HUES48 (cell line): ENCODE measurements around the gene CTNNA1.
"Not testable (repeated sequence)": the region's sequence is repeated elsewhere in the genome, so short reads cannot be mapped to it uniquely, and the experiment has no call there.

ENCODE experiments used
- H3K27ac ChIP-seq: one replicate; pipeline ENCODE4 v1.7.0; 2013; ENCODE audit warnings: low read depth, low read length, inconsistent platforms
- H3K27me3 ChIP-seq: 2 replicates; pipeline ENCODE4 v1.6.1; 2013; ENCODE audit warnings: mild to moderate bottlenecking, low read length; ENCODE audit not compliant: control insufficient read depth, insufficient read depth
- H3K36me3 ChIP-seq: 2 replicates; pipeline ENCODE4 v1.6.1; 2013; ENCODE audit warnings: low read length; ENCODE audit not compliant: control insufficient read depth, insufficient read depth
- H3K4me1 ChIP-seq: 2 replicates; pipeline ENCODE4 v1.6.1; 2013; ENCODE audit warnings: mild to moderate bottlenecking, low read length; ENCODE audit not compliant: control insufficient read depth, insufficient read depth
- H3K4me3 ChIP-seq: 2 replicates; pipeline ENCODE4 v1.5.1; 2013; ENCODE audit warnings: mild to moderate bottlenecking, low read depth, low read length
- H3K9ac ChIP-seq: 2 replicates; pipeline ENCODE4 v1.6.1; 2013; ENCODE audit warnings: mild to moderate bottlenecking, low read depth, low read length, moderate library complexity
- H3K9me3 ChIP-seq: 2 replicates; pipeline ENCODE4 v1.6.1; 2013; ENCODE audit warnings: low read length; ENCODE audit not compliant: control insufficient read depth, insufficient read depth

The CTNNA1 gene

GRCh38 chr5:138713247-138713646, 40.0 kb upstream of the CTNNA1 start:
- Histone ChIP-seq H3K27me3 (no peaks in the 10 kb centered on the region), H3K9me3 (no peaks in the 10 kb centered on the region), H3K4me1 (peaks cover 29% of the 10 kb centered on the region), H3K36me3 (no peaks in the 10 kb centered on the region), H3K9ac (no peak overlapping the region), H3K4me3 (no peak overlapping the region), H3K27ac (no peak overlapping the region)

DNA sequence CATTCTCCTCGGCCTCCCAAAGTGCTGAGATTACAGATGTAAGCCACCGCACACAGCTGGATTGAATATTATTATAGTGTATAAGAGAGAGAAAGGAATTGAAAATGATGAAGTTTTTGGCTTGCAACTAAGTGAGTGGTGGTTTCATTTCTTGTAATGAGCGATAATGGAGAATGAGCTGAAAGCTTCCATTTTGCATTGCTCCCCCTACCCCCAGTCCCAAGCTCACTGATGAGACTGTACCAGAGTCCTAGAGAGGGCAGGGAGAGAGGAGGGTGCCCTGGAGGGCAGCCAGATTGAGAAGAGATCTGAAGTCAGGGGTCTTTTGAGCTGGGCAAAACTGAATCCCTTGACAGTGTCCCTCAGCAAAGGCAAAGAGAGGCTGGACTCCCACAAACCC, 38.5 kb upstream of the CTNNA1 start:
- H3K9ac ChIP-seq: no peak overlapping the region
- H3K36me3 ChIP-seq: no peaks in the 10 kb centered on the region
- H3K4me1 ChIP-seq: peaks cover 16% of the 10 kb centered on the region

DNA sequence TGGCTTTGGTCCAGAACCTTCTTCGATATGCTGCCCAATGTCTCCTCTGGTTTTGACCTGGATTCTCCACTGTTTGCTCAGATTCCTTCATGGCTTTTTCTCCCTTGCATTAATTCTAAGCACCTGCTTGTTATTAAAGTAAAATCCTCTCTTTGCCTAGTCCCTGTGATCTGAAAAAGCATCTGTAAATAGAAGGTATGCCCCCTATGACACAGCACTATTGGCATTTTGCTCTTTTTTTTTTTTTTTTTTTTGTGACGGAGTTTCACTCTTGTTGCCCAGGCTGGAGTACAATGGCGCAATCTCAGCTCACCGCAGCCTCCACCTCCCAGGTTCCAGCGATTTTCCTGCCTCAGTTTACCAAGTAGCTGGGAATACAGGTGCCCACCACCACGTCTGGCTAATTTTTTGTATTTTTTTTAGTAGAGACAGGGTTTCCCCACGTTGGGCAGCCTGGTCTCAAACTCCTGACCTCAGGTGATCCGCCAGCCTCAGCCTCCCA, 37.2 kb upstream of the CTNNA1 start:
- not testable (repeated sequence) for H3K9me3 ChIP-seq, H3K4me3 ChIP-seq, H3K9ac ChIP-seq, H3K36me3 ChIP-seq, H3K27me3 ChIP-seq
- Histone ChIP-seq H3K4me1 (peaks cover 14% of the 10 kb centered on the region; the same call in 1 of the 2 replicates), H3K27ac (peak overlapping the region; percentile 8)

More for the DNA sequence above, 38.5 kb upstream of the CTNNA1 start:
- Histone ChIP-seq H3K27ac (no peak overlapping the region), H3K4me3 (no peak overlapping the region), H3K9me3 (no peaks in the 10 kb centered on the region), H3K27me3 (no peaks in the 10 kb centered on the region)

DNA sequence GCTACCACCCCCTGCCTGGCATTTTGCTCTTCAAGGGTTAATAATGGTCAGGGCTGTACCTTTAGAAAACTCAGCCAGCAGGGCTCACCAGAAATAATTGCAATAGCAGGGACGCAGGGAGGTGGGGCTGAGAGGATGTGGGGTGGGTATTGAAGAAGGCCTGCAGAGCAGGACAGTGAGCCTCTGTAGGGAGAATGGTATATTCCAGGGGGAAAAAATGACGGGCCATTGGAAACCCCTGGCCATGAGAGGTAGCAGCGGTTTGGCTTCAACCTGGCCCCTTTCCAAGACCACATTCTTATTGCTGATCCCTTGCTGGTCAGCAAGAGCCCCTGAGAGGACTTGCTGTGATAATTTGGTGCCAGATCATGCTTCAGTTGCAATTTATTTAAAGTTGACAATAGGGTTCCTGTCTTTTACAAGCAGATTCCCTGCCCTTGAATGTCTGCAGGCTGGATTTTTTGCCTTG, 36.7 kb upstream of the CTNNA1 start:
- no peak overlapping the region for H3K9ac ChIP-seq
- no peaks in the 10 kb centered on the region for H3K9me3 ChIP-seq
- H3K27me3 ChIP-seq: no peaks in the 10 kb centered on the region
- no peak overlapping the region for H3K4me3 ChIP-seq
- H3K27ac ChIP-seq: peak overlapping the region; percentile 16
- H3K36me3 ChIP-seq: no peaks in the 10 kb centered on the region
- peaks cover 14% of the 10 kb centered on the region; the same call in 1 of the 2 replicates for H3K4me1 ChIP-seq

GRCh38 chr5:138717399-138717798, 35.8 kb upstream of the CTNNA1 start:
- no peak overlapping the region for H3K9ac ChIP-seq
- H3K27me3 ChIP-seq: no peaks in the 10 kb centered on the region
- no peak overlapping the region for H3K27ac ChIP-seq
- no peaks in the 10 kb centered on the region for H3K36me3 ChIP-seq
- H3K4me3 ChIP-seq: no peak overlapping the region
- H3K4me1 ChIP-seq: peaks cover 21% of the 10 kb centered on the region
- H3K9me3 ChIP-seq: no peaks in the 10 kb centered on the region

DNA sequence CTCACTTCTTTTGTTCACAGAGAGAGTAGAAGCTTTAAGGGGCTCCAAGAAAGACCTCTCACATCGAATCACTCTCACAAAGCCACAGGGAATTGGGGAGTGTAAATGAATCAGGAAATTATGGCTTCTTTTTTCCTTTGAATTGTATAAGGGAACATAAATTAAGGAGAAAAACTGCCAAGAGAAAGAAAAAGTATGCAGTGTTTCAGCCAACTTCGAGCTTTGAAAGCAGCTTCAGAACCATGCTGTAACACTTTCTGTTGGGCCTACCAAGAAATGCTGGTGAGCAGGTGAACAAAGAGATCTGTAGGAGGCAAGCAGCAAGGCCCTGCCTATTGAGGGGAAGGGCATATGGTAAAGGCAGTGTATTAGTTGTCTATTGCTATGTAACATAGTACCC, 33.4 kb upstream of the CTNNA1 start:
- Histone ChIP-seq H3K9me3 (no peaks in the 10 kb centered on the region), H3K9ac (no peak overlapping the region), H3K4me1 (peaks cover 38% of the 10 kb centered on the region), H3K4me3 (no peak overlapping the region), H3K36me3 (no peaks in the 10 kb centered on the region), H3K27ac (no peak overlapping the region), H3K27me3 (no peaks in the 10 kb centered on the region)

GRCh38 chr5:138720840-138721239, 32.4 kb upstream of the CTNNA1 start:
- Histone ChIP-seq H3K4me1 (peaks cover 47% of the 10 kb centered on the region), H3K27me3 (no peaks in the 10 kb centered on the region), H3K9ac (no peak overlapping the region), H3K4me3 (no peak overlapping the region), H3K36me3 (no peaks in the 10 kb centered on the region), H3K9me3 (no peaks in the 10 kb centered on the region), H3K27ac (no peak overlapping the region)

DNA sequence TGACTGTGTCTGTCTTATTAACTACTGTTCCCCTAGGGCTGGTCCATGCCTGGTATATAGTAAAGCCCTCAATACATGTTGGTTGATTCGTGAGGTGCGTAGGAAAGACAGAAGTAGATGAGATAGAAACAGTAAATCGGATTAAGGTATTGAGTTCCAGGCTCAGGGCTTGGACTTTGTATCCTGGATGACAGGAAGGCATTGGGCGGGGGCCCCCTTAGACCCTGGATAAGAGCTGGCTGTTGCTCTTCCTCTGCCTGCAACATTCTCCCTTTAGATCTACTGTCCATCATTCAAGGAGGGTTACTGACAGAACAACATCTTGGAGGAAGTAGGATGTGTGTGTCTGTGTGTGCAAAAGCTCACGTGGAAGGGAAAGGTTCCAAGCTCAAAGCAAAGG, 31.2 kb upstream of the CTNNA1 start:
- Histone ChIP-seq H3K4me1 (peaks cover 40% of the 10 kb centered on the region), H3K9me3 (no peaks in the 10 kb centered on the region), H3K36me3 (no peaks in the 10 kb centered on the region), H3K9ac (no peak overlapping the region), H3K27me3 (no peaks in the 10 kb centered on the region), H3K27ac (no peak overlapping the region), H3K4me3 (no peak overlapping the region)

DNA sequence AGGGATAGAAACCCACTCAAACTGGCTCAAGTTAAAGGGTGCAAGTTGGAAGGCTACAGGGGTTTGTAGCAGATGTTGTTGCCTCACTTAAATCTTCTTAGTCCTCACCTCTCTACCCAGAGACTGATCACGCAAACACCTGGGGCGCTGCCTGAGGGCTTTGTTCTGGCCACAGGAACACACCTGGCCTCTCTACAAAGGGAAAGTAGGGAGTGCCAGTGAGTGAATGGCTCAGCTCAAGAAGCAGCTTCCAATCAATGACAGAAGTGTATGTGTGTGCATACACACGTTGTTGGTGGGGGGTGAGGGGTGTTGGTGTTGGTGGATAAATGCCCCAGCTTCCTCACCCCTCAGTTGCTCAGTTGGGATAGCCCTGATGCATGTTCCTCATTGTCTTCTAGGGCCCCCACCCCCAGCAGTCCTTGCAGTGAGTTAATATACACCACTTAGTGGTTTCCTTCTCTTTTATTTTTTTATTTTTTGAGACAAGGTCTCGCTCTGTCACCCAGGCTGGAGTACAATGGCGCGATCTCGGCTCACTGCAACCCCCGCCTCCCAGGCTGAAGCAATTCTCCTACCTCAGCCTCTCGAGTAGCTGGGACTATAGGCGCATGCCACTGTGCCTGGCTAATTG, 30.6 kb upstream of the CTNNA1 start:
- Histone ChIP-seq H3K36me3 (no peaks in the 10 kb centered on the region), H3K4me1 (peaks cover 38% of the 10 kb centered on the region), H3K27ac (no peak overlapping the region)

GRCh38 chr5:138724470-138725146, 28.6 kb upstream of the CTNNA1 start:
- H3K9me3 ChIP-seq: no peaks in the 10 kb centered on the region
- peak overlapping the region; percentile 70 for H3K27ac ChIP-seq
- no peaks in the 10 kb centered on the region for H3K36me3 ChIP-seq
- H3K9ac ChIP-seq: no peak overlapping the region
- peaks cover 38% of the 10 kb centered on the region for H3K4me1 ChIP-seq
- no peaks in the 10 kb centered on the region for H3K27me3 ChIP-seq
- H3K4me3 ChIP-seq: peak overlapping the region; percentile 27; the same call in 1 of the 2 replicates

More for the DNA sequence above, 30.6 kb upstream of the CTNNA1 start:
- no peaks in the 10 kb centered on the region for H3K9me3 ChIP-seq
- no peaks in the 10 kb centered on the region for H3K27me3 ChIP-seq
- no peak overlapping the region for H3K4me3 ChIP-seq
- no peak overlapping the region for H3K9ac ChIP-seq

DNA sequence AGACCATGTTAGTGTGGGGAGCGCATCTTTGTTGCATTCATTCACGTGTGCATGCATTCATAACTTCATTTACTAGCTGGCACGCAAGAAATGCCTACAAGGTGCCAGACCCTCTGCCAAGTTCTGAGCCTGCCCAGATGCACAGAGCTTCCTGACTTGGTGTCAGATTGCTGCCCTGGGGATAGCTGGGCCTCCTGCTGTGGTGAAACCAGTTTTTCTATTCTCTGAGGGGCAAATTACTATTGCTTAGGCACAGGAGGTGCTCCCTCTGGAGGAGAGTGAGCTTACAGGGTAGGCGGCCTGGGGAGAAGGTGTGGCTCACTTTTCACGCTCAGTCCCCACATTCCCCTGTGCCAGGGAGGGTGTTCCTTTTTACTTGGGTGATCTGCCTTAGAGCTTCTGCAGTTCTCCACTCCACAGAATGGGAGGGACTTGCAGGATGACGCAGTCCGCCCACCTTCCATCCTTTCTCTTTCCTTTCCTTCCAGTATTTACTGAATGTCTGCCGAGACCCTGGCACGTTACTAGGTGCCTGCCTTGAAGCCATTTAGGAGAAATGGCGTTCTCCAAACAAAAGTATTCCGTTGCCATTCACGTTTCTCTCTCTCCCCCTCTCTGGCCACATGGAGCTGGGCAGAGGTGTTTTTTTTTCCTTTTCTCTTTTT, 27.9 kb upstream of the CTNNA1 start:
- Histone ChIP-seq H3K27ac (peak overlapping the region; percentile 70), H3K36me3 (no peaks in the 10 kb centered on the region), H3K4me3 (peak overlapping the region; percentile 27; the same call in 1 of the 2 replicates), H3K4me1 (peaks cover 38% of the 10 kb centered on the region), H3K9ac (peak overlapping the region; percentile 38), H3K9me3 (no peaks in the 10 kb centered on the region), H3K27me3 (no peaks in the 10 kb centered on the region)
